HG02759 (cell line): ENCODE measurements around the gene FES.
"Not testable (repeated sequence)": the region's sequence is repeated elsewhere in the genome, so short reads cannot be mapped to it uniquely, and the experiment has no call there.

ENCODE experiments used
- ATAC-seq: cut with Tn5 transposase; IDR thresholded peaks from one replicate; pipeline ENCODE4 v1.9.1; 2021; ENCODE audit warnings: mild to moderate bottlenecking, moderate library complexity; ENCODE audit not compliant: unreplicated experiment

Gene FES

GRCh38 chr15:90907838-90908507 lies 23.7 kb downstream of the FES start:
- no peak for ATAC-seq

DNA sequence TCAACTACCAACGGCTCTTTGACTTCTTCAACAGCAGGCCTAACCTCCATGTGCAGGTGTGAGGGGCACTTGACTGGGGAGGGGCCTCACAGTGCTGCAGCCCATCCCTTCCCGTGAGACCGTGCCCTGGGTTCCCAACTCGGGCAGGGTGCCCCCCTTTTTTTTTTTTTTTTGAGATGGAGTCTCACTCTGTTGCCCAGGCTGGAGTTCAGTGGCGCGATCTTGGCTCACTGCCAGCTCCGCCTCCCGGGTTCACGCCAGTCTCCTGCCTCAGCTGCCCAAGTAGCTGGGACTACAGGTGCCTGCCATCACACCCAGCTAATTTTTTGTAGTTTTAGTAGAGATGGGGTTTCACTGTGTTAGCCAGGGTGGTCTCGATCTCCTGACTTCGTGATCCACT lies 25.1 kb downstream of the FES start:
- not testable (repeated sequence) for ATAC-seq

DNA sequence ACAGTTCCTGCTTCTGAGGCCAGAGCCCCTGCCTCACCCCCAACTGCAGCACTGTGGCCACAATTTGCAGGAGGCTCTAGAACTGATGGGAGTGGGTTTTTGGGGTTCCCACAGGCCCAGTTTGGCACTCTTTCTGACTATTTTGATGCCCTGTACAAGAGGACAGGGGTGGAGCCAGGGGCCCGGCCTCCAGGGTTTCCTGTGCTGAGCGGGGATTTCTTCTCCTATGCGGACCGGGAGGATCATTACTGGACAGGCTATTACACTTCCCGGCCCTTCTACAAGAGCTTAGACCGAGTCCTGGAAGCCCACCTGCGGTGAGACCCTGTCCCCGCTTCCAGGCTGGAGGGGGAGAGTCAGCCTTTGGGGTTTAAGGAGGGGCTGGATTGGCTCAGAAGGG lies 25.7 kb downstream of the FES start:
- ATAC-seq, result no peak

- ATAC-seq, result no peak
These were observed 26.4 kb downstream of the FES start for GRCh38 chr15:90910441-90911301.

DNA sequence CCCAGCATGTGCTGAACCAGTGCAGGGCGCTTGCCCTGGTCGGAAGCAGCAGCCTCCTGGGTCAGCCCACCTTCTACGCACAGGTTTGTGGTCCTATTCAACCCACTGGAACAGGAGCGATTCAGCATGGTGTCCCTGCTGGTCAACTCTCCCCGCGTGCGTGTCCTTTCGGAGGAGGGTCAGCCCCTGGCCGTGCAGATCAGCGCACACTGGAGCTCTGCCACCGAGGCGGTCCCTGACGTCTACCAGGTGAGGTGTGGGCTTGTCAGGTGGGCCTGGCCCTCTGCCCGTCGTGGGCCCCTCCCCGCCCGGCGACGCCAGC lies 27.0 kb downstream of the FES start:
- ATAC-seq, result no peak

DNA sequence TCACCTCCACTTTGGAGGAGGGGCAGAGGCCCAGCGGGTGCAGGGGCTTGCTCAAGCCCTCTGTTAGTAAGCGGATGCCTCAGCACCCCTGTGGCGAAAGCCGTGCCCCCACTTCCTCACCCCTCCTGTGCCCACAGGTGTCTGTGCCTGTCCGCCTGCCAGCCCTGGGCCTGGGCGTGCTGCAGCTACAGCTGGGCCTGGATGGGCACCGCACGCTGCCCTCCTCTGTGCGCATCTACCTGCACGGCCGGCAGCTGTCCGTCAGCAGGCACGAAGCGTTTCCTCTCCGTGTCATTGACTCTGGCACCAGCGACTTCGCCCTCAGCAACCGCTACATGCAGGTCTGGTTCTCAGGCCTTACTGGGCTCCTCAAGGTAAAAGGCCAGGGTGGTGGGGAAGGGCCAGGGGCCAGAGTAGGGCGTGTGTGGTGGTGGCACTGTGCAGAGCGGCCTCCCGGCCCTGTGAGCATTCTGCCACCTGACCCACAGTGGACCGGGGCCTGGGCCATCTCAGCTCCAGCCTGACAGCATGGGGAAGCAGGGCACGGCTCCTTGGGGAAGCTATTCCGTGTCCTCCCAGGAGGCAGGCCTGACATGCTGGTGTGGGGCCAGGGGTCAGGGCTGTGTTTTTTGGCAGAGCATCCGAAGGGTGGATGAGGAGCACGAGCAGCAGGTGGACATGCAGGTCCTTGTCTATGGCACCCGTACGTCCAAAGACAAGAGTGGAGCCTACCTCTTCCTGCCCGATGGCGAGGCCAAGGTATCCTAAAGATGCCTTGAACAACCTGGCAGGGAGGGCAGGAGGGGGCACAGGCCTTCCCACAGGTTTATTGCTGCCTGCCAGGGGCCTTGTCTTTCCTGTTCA lies 27.8 kb downstream of the FES start:
- no peak for ATAC-seq

- ATAC-seq, result no peak
These were observed 28.4 kb downstream of the FES start for GRCh38 chr15:90912770-90913075.

DNA sequence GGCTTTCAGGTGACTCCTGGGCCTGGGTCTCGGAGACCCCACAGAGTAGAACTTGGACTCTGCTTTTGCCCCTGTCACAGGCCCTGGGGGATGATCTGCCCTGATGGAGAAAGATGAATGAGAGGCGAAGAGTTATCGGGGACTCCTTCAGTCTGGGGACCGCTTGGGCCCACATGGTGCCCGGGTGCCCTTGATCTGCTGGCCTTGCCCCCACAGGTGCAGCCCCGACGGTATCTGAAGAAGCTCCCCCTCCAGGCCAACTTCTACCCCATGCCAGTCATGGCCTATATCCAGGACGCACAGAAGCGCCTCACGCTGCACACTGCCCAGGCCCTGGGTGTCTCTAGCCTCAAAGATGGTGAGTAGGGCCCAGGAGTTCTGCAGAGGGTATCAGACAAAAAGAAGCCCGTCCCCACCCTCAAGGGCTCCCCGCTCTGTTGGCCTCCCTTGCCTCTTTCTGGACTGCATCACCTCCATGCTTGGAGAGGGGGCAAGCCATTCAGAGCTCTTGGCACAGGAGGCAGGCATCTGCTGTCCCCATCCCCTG lies 29.2 kb downstream of the FES start:
- ATAC-seq, result no peak

GRCh38 chr15:90914305-90915080 lies 30.2 kb downstream of the FES start:
- no peak for ATAC-seq

- no peak for ATAC-seq
These were observed 31.0 kb downstream of the FES start for GRCh38 chr15:90915216-90915807.

DNA sequence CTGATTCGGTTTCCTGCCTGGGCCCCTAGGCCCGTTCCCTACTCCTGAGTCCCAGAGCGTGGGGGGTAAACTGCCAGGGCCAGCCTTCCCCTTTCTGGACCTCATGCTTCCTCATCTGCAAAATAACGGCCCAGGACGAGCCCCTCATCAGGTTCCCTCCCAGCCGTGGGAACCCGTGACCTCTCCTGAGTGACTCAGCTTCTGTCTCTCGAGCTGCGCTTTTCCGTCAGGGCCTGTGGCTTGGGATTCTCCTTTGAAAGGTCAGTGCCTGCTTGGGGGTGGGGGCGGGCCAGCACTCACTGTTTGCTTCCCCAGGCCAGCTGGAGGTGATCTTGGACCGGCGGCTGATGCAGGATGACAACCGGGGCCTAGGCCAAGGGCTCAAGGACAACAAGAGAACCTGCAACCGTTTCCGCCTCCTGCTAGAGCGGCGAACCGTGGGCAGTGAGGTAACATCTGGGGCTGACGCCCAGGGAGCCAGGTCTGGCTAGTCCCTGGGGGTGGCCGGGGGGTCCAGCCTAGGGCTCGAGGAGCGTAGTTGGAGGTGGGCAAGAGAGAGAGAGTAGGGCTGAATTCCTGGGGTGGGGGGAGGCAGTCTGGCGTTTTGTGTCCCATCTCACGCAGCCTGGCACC lies 31.6 kb downstream of the FES start:
- ATAC-seq, result no peak

GRCh38 chr15:90916461-90916860 lies 32.2 kb downstream of the FES start:
- no peak for ATAC-seq

GRCh38 chr15:90917569-90917968 lies 33.3 kb downstream of the FES start:
- ATAC-seq, result no peak

DNA sequence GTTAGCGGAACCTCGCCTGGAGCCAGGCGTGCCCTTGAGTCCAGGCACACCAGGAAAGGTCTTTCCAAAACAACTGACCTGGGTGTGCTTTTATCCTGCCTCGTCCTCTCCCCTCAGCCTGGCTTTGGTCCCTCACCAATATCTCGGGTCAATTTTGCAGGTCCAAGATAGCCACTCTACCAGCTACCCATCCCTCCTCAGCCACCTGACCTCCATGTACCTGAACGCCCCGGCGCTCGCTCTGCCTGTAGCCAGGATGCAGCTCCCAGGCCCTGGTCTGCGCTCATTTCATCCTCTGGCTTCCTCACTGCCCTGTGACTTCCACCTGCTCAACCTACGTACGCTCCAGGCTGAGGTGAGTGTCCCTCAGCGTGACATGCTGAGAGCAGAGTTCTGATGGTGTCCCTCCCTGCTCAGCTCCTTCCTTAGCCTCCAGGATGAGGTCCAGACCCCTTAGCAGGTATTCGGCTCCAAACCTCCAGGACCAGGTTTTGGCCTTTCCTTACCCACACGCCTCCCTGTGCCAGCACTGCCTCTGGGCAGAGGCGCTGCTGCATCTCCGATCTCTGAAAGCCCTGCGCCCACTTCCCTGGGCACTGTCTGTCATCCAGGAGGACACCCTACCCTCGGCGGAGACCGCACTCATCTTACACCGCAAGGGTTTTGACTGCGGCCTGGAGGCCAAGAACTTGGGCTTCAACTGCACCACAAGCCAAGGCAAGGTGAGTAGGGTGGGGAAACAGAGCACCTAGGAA lies 33.9 kb downstream of the FES start:
- ATAC-seq, result no peak

DNA sequence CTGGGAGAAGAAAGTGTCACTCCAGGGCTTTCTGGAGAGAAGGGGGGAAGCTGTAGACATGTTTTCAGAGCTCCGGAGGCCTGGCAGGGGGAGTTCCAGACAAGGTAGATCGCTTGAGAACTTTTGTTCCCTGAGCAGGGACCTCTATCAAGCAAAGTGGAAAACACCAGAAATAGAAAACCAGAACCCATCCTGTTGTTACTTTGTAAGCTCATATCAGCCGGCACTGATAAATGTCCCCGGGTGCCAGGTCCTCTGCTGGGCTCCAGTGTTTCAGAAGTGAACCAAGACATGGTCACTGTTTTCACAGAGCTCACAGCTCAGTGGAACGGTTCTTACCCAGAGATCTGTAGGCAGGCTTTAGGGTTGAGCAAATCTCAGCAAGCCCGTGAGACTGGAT lies 34.5 kb downstream of the FES start:
- ATAC-seq, result no peak

GRCh38 chr15:90921887-90922286 lies 37.6 kb downstream of the FES start:
- ATAC-seq, result no peak

- ATAC-seq, result peak; percentile 67
These were observed 38.5 kb downstream of the FES start for GRCh38 chr15:90922712-90923322.

DNA sequence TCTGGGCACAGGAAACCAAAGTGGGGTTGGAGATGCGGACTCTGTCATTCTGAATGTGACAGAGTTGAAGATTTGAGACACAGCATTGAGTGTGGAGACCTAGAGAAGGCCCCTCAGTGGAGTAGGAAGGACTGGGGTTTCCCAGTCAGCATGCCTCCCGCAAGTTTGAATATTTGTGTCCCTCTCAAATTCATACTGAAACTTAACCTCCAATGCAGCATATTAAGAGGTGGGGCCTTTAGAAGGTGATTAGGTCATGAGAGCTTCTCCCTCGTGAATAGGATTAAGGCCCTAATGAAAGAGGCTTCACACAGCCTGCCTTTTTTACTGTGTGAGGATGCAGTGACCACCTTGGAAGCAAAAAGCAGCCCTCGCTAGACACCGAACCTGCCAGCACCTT lies 40.1 kb downstream of the FES start:
- peak; percentile 80 for ATAC-seq

- ATAC-seq, result not testable (repeated sequence)
These were observed 42.5 kb downstream of the FES start for GRCh38 chr15:90926766-90927165.
